K562 (cell line): ENCODE measurements around the gene TCHP. TPM values are rescaled to one million over a fixed set of nuclear protein-coding genes. Genes with fewer than 3 reads are reported as not detected.

Experiments used
- GABPB1 ChIP-seq: sonication (generic); formaldehyde crosslinking; IDR thresholded peaks from 2 replicates; pipeline ENCODE4 v1.8.0; 2022; ENCODE audit warnings: mild to moderate bottlenecking, missing genetic modification reagents
- KLF6 ChIP-seq: fragments of 250-450 bp; sonication (Bioruptor Pico); IDR thresholded peaks from 2 replicates; pipeline ENCODE4 v1.4.0; 2020; ENCODE audit warnings: mild to moderate bottlenecking, moderate library complexity, borderline replicate concordance
- POLR2H ChIP-seq: IDR thresholded peaks from 2 replicates; pipeline ENCODE4 v1.6.1; 2016; ENCODE audit warnings: missing genetic modification characterization, low read depth, mild to moderate bottlenecking, control low read depth, missing compliant biosample characterization, moderate library complexity
- STAT5B ChIP-seq: fragments of 250-450 bp; sonication (Bioruptor Pico); IDR thresholded peaks from 2 replicates; pipeline ENCODE4 v1.8.0; 2021; ENCODE audit warnings: mild to moderate bottlenecking, inconsistent platforms
- ZFP91 ChIP-seq: sonication (generic); formaldehyde crosslinking; IDR thresholded peaks from 2 replicates; pipeline ENCODE4 v1.8.0; 2022; ENCODE audit warnings: mild to moderate bottlenecking, missing genetic modification reagents
- polyA plus RNA-seq, 8 experiments: library from polyadenylated mRNA; depleted of rRNA in 4 of 8; stranded (reverse) in 5 of 8; unstranded in 3 of 8; fragments of >200 nt; fragmentation: Nextera tagmentation in 2 of 8; fragmentation: Illumina TruSeq in 1 of 8; extraction: Ambion mirVana in 2 of 8; extraction: Trizol in 1 of 8; gene quantifications; 2 replicates each; pipeline versions ENCODE4 v1.2.1 to v1.2.3, GENCODE V29; 2011 to 2014; ENCODE audit warnings: inconsistent platforms in 1 of 8, missing spikeins in 1 of 8
- total RNA-seq, 7 experiments: library from RNA; depleted of rRNA in 6 of 7; stranded (reverse); fragments of >200 nt in 6 of 7; fragmentation: Illumina TruSeq in 2 of 7; extraction: Trizol in 2 of 7; gene quantifications; 2 replicates each; pipeline versions ENCODE4 v1.2.1 to v1.2.3, GENCODE V29; 2011 to 2021; ENCODE audit warnings: low replicate concordance in 1 of 7
- TF ChIP-seq, protein P1 (sequence below): fragments of 450-650 bp; IDR thresholded peaks from 2 replicates; pipeline ENCODE4 v1.6.1; 2017; ENCODE audit warnings: antibody characterized with exemption, mild to moderate bottlenecking

Gene TCHP
- total and polyA plus RNA-seq, 9 of the 15 experiments (the other 6 are each of a cell fraction or from before 2014, with no cell fraction given), result 3.4 to 30.4 (median 19.7) TPM

DNA sequence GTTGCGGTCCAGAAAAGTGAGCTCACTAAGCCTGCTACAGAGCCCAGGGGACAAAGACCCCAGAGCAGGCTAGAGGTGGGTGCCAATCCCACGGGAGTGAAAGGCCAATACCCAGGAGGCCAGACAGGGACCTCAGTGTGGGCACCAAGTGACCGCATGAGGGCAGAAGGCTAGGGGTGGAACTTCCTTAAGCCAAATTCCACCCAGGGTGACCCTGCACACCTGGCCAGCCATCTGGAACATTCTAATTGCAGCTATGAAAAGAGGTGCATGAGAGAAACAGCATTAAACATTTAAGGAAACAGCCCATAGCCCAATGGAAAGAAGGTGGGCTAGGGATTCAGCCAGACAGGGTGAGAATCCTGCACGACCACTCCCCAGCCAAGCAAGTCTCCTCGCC is 39.1 kb upstream of the TCHP start (continued):
- TF ChIP-seq, protein P1, sequence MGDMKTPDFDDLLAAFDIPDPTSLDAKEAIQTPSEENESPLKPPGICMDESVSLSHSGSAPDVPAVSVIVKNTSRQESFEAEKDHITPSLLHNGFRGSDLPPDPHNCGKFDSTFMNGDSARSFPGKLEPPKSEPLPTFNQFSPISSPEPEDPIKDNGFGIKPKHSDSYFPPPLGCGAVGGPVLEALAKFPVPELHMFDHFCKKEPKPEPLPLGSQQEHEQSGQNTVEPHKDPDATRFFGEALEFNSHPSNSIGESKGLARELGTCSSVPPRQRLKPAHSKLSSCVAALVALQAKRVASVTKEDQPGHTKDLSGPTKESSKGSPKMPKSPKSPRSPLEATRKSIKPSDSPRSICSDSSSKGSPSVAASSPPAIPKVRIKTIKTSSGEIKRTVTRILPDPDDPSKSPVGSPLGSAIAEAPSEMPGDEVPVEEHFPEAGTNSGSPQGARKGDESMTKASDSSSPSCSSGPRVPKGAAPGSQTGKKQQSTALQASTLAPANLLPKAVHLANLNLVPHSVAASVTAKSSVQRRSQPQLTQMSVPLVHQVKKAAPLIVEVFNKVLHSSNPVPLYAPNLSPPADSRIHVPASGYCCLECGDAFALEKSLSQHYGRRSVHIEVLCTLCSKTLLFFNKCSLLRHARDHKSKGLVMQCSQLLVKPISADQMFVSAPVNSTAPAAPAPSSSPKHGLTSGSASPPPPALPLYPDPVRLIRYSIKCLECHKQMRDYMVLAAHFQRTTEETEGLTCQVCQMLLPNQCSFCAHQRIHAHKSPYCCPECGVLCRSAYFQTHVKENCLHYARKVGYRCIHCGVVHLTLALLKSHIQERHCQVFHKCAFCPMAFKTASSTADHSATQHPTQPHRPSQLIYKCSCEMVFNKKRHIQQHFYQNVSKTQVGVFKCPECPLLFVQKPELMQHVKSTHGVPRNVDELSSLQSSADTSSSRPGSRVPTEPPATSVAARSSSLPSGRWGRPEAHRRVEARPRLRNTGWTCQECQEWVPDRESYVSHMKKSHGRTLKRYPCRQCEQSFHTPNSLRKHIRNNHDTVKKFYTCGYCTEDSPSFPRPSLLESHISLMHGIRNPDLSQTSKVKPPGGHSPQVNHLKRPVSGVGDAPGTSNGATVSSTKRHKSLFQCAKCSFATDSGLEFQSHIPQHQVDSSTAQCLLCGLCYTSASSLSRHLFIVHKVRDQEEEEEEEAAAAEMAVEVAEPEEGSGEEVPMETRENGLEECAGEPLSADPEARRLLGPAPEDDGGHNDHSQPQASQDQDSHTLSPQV, result no peak
- no peak for TF ChIP-seq KLF6 (CRISPR knock-in tag)
- no peak for TF ChIP-seq GABPB1 (CRISPR knock-in tag)
- TF ChIP-seq ZFP91 (CRISPR knock-in tag), result no peak
- TF ChIP-seq POLR2H (tag), result no peak
- no peak for TF ChIP-seq STAT5B (CRISPR knock-in tag)
